ENCODE data around the gene SLC6A2. TPM values are rescaled to one million over a fixed set of nuclear protein-coding genes. Genes with fewer than 3 reads are reported as not detected.

Gene SLC6A2
- total RNA-seq, 2 donors from 2014 or later, result not detected

- H3K27me3 ChIP-seq, result no peaks in the 10 kb centered on the region
- H3K27ac ChIP-seq, result no peak overlapping the region
- TF ChIP-seq CTCF (IDR thresholded peaks at IDR 0.05), result peak; percentile 42 to 81
- peak; percentile 70 for DNase-seq (ENCODE audit: low spot score)
- no peaks in the 10 kb centered on the region for H3K36me3 ChIP-seq
- no peaks in the 10 kb centered on the region for H3K4me1 ChIP-seq
- H3K4me3 ChIP-seq, result no peak overlapping the region
- H3K9me3 ChIP-seq, result no peaks in the 10 kb centered on the region
Measured at GRCh38 chr16:55711959-55712876, 56.4 kb downstream of the SLC6A2 start.

- Histone ChIP-seq H3K4me1 (no peaks in the 10 kb centered on the region), H3K9me3 (no peaks in the 10 kb centered on the region), H3K27me3 (no peaks in the 10 kb centered on the region), H3K27ac (no peak overlapping the region), H3K36me3 (no peaks in the 10 kb centered on the region), H3K4me3 (no peak overlapping the region)
- DNase-seq (ENCODE audit: low spot score), result peak; percentile 1
- TF ChIP-seq CTCF (IDR thresholded peaks at IDR 0.05), result no peak
Measured at GRCh38 chr16:55713103-55713502, 57.3 kb downstream of the SLC6A2 start.

- DNase-seq (ENCODE audit: low spot score), result peak; percentile 4
- Histone ChIP-seq H3K4me3 (no peak overlapping the region), H3K4me1 (no peaks in the 10 kb centered on the region), H3K27ac (no peak overlapping the region), H3K36me3 (no peaks in the 10 kb centered on the region), H3K27me3 (no peaks in the 10 kb centered on the region), H3K9me3 (no peaks in the 10 kb centered on the region)
- TF ChIP-seq CTCF (IDR thresholded peaks at IDR 0.05), result no peak
Measured at GRCh38 chr16:55717326-55717725, 61.5 kb downstream of the SLC6A2 start.

GRCh38 chr16:55725055-55725777 lies 69.4 kb downstream of the SLC6A2 start:
- no peak overlapping the region for H3K27ac ChIP-seq
- no peaks in the 10 kb centered on the region for H3K27me3 ChIP-seq
- no peaks in the 10 kb centered on the region for H3K36me3 ChIP-seq
- H3K9me3 ChIP-seq, result no peaks in the 10 kb centered on the region
- H3K4me1 ChIP-seq, result no peaks in the 10 kb centered on the region
- H3K4me3 ChIP-seq, result no peak overlapping the region
- DNase-seq (ENCODE audit: low spot score), result peak; percentile 50
- no peak for TF ChIP-seq CTCF (IDR thresholded peaks at IDR 0.05)

GRCh38 chr16:55728797-55729196 lies 73.0 kb downstream of the SLC6A2 start:
- Histone ChIP-seq H3K4me3 (no peak overlapping the region), H3K27me3 (no peaks in the 10 kb centered on the region), H3K27ac (no peak overlapping the region), H3K9me3 (no peaks in the 10 kb centered on the region), H3K36me3 (no peaks in the 10 kb centered on the region), H3K4me1 (no peaks in the 10 kb centered on the region)
- no peak for TF ChIP-seq CTCF (IDR thresholded peaks at IDR 0.05)
- DNase-seq (ENCODE audit: low spot score), result peak; percentile 7

Measured in right atrium auricular region (tissue), 2 donors.